GM12878 (cell line): ENCODE measurements around the gene TMBIM6. TPM values are rescaled to one million over a fixed set of nuclear protein-coding genes. Genes with fewer than 3 reads are reported as not detected.
A peak's percentile ranks its signal among the peaks of the same experiment; 100 is the strongest.

Source experiments
- ATAC-seq: fragments of 200-7000 bp; cut with Tn5 transposase; 3 replicates; pipeline ENCODE4 v1.9.1; 2020; ENCODE audit warnings: mild to moderate bottlenecking, moderate library complexity
- BruUV-seq: library from RNA; stranded (reverse); fragments of 400-500 nt; replicated peaks from 2 replicates; lab custom pipeline; 2021; lab: Mats Ljungman, UMichigan
- CTCF ChIA-PET: fragments of 300-600 bp; sonication (Branson Sonifier 250); formaldehyde crosslinking; extraction: SDS; loops from one replicate; lab custom pipeline; 2021; ENCODE audit warnings: inconsistent platforms; lab: Yijun Ruan, JAX
- POLR2A ChIA-PET: fragments of 350-600 bp; formaldehyde crosslinking; extraction: SDS; loops from one replicate; lab custom pipeline; 2021; ENCODE audit warnings: inconsistent platforms; lab: Charles Lee
- RAD21 ChIA-PET: fragments of 300-600 bp; sonication (Branson Sonifier 250); formaldehyde crosslinking; loops from one replicate; lab custom pipeline; 2023; ENCODE audit warnings: antibody characterized with exemption; ENCODE audit not compliant: unreplicated experiment; lab: Charles Lee
- SMC1A ChIA-PET: fragments of 300-600 bp; sonication (Branson Sonifier 250); formaldehyde crosslinking; loops from one replicate; lab custom pipeline; 2023; ENCODE audit not compliant: unreplicated experiment, uncharacterized antibody; lab: Charles Lee
- DNase-seq: peaks from one replicate; pipeline ENCODE4 v3.0.0-alpha.2; 2011; ENCODE audit warnings: low read depth, low spot score
- FAIRE-seq: peaks from 3 replicates; lab custom pipeline; 2011; peaks lifted over from hg19 to GRCh38; lab: Jason Lieb, UNC
- H2AFZ ChIP-seq: 2 replicates; pipeline ENCODE4 v1.6.0; 2011; ENCODE audit warnings: low read depth, low read length, control low read depth; ENCODE audit not compliant: control insufficient read depth
- H3K27ac ChIP-seq: 2 replicates; pipeline ENCODE4 v1.5.1; 2011; ENCODE audit warnings: control low read depth; ENCODE audit not compliant: control insufficient read depth, insufficient read depth
- H3K27me3 ChIP-seq, 2 experiments: replicated peaks in 1 of 2; 2 replicates each; pipeline versions ENCODE4 v1.6.0 to v1.6.1; 2011; ENCODE audit warnings: low read length in 1 of 2; ENCODE audit not compliant: control insufficient read depth in 2 of 2, insufficient read depth in 2 of 2
- H3K36me3 ChIP-seq, 2 experiments: 2 replicates each; pipeline ENCODE4 v1.5.1; 2011; ENCODE audit warnings: low read length in 1 of 2; ENCODE audit not compliant: control insufficient read depth in 2 of 2, insufficient read depth in 2 of 2
- H3K4me1 ChIP-seq: 2 replicates; pipeline ENCODE4 v1.6.1; 2011; ENCODE audit warnings: mild to moderate bottlenecking, low read length, moderate library complexity, mixed read lengths; ENCODE audit not compliant: control insufficient read depth, insufficient read depth
- H3K4me2 ChIP-seq: 2 replicates; pipeline ENCODE4 v1.6.0; 2011; ENCODE audit warnings: control low read depth; ENCODE audit not compliant: control insufficient read depth, insufficient read depth
- H3K4me3 ChIP-seq: fragments of 200-600 bp; sonication (generic); 2 replicates; pipeline ENCODE4 v1.5.1; 2016
- H3K79me2 ChIP-seq: 2 replicates; pipeline ENCODE4 v1.6.0; 2011; ENCODE audit warnings: low read length; ENCODE audit not compliant: control insufficient read depth, insufficient read depth
- H3K9ac ChIP-seq: 2 replicates; pipeline ENCODE4 v1.8.0; 2011; ENCODE audit warnings: low read length, control low read depth, mixed read lengths; ENCODE audit not compliant: control insufficient read depth, insufficient read depth
- H3K9me3 ChIP-seq: replicated peaks from 3 replicates; pipeline ENCODE4 v1.5.1; 2011; ENCODE audit warnings: mild to moderate bottlenecking, low read length; ENCODE audit not compliant: control insufficient read depth, insufficient read depth
- H4K20me1 ChIP-seq: 2 replicates; pipeline ENCODE4 v1.6.0; 2011; ENCODE audit not compliant: control insufficient read depth, insufficient read depth
- ATF7 ChIP-seq: fragments of 450-650 bp; IDR thresholded peaks from 2 replicates; pipeline ENCODE4 v1.6.1; 2016; ENCODE audit warnings: low read depth, mild to moderate bottlenecking
- CEBPB ChIP-seq, 2 experiments: fragments of 150-350 bp in 1 of 2; IDR thresholded peaks; 2 replicates each; pipeline ENCODE4 v1.6.1; 2012 to 2014; ENCODE audit warnings: low read depth in 2 of 2, low read length in 2 of 2, borderline replicate concordance in 1 of 2, inconsistent platforms in 1 of 2
- EED ChIP-seq: sonication (generic); IDR thresholded peaks from 2 replicates; pipeline ENCODE4 v1.6.1; 2016; ENCODE audit warnings: antibody characterized with exemption, low read depth
- FOXK2 ChIP-seq: fragments of 450-650 bp; IDR thresholded peaks from 2 replicates; pipeline ENCODE4 v1.6.1; 2017; ENCODE audit warnings: mild to moderate bottlenecking, moderate library complexity
- IKZF1 ChIP-seq: fragments of 450-650 bp; conservative IDR thresholded peaks from 2 replicates; pipeline ENCODE4 v1.6.1; 2017; ENCODE audit warnings: antibody characterized with exemption, mild to moderate bottlenecking
- JUND ChIP-seq: IDR thresholded peaks from 2 replicates; pipeline ENCODE4 v1.6.1; 2012; ENCODE audit warnings: low read depth, mild to moderate bottlenecking, low read length, improper control_type of control experiment, moderate library complexity
- MEF2B ChIP-seq: fragments of 450-650 bp; IDR thresholded peaks from 2 replicates; pipeline ENCODE4 v1.6.1; 2018; ENCODE audit warnings: mild to moderate bottlenecking, moderate library complexity; ENCODE audit not compliant: partially characterized antibody, poor library complexity, severe bottlenecking
- MLLT1 ChIP-seq: fragments of 450-650 bp; IDR thresholded peaks from 2 replicates; pipeline ENCODE4 v1.6.1; 2016; ENCODE audit warnings: mild to moderate bottlenecking
- MXI1 ChIP-seq: fragments of 150-350 bp; IDR thresholded peaks from 2 replicates; pipeline ENCODE4 v1.6.1; 2011; ENCODE audit warnings: low read depth, mild to moderate bottlenecking, inconsistent platforms, low read length, improper control_type of control experiment
- NFXL1 ChIP-seq: fragments of 450-650 bp; IDR thresholded peaks from 2 replicates; pipeline ENCODE4 v1.6.1; 2017; ENCODE audit warnings: antibody characterized with exemption, mild to moderate bottlenecking, borderline replicate concordance
- PAX5 ChIP-seq: IDR thresholded peaks from 2 replicates; pipeline ENCODE4 v1.6.1; 2011; ENCODE audit warnings: low read depth, low read length, borderline replicate concordance
- PAX8 ChIP-seq: fragments of 450-650 bp; IDR thresholded peaks from 2 replicates; pipeline ENCODE4 v1.6.1; 2017; ENCODE audit warnings: mild to moderate bottlenecking, moderate library complexity
- RBBP5 ChIP-seq: fragments of 200-600 bp; sonication (generic); conservative IDR thresholded peaks from 2 replicates; pipeline ENCODE4 v1.6.1; 2016
- RUNX3 ChIP-seq: IDR thresholded peaks from 2 replicates; pipeline ENCODE4 v1.6.1; 2012; ENCODE audit warnings: low read length, inconsistent platforms
- SMC3 ChIP-seq: IDR thresholded peaks from 2 replicates; pipeline ENCODE4 v1.6.1; 2011; ENCODE audit warnings: low read length, improper control_type of control experiment, borderline replicate concordance
- SRF ChIP-seq, 2 experiments: IDR thresholded peaks; 2 replicates each; pipeline ENCODE4 v1.6.1; 2011; ENCODE audit warnings: low read depth in 2 of 2, low read length in 2 of 2, mild to moderate bottlenecking in 1 of 2, moderate library complexity in 1 of 2
- TCF3 ChIP-seq: IDR thresholded peaks from 2 replicates; pipeline ENCODE4 v1.6.1; 2012; ENCODE audit warnings: low read depth, mild to moderate bottlenecking, low read length, borderline replicate concordance; ENCODE audit not compliant: insufficient read depth
- YBX1 ChIP-seq: fragments of 450-650 bp; IDR thresholded peaks from 2 replicates; pipeline ENCODE4 v1.6.1; 2016; ENCODE audit warnings: antibody characterized with exemption
- YY1 ChIP-seq: IDR thresholded peaks from 2 replicates; pipeline ENCODE4 v1.6.1; 2011; ENCODE audit warnings: low read depth, mild to moderate bottlenecking, low read length
- ZSCAN29 ChIP-seq: fragments of 450-650 bp; IDR thresholded peaks from 2 replicates; pipeline ENCODE4 v1.6.1; 2017; ENCODE audit warnings: mild to moderate bottlenecking, moderate library complexity
- WGBS: methylation state at CpG from one replicate; pipeline ENCODE4 v1.1.6; 2016; ENCODE audit warnings: low lambda C conversion rate; ENCODE audit not compliant: insufficient replicate concordance, insufficient coverage; ENCODE audit errors: missing lambda C conversion rate; 5-methylcytosine and 5-hydroxymethylcytosine counted together
- in situ Hi-C: fragments of 300-500 bp; cut with MboI; formaldehyde crosslinking; loops from 9 replicates; pipeline ENCODE4 v1.14.3; 2018; ENCODE audit warnings: mixed read lengths
- intact Hi-C: fragments of 100-400 bp; cut with micrococcal nuclease; formaldehyde crosslinking; loops from one replicate; pipeline ENCODE4 v1.14.2; 2022; ENCODE audit not compliant: unreplicated experiment
- polyA plus RNA-seq, 11 experiments: library from polyadenylated mRNA; depleted of rRNA in 4 of 11; unstranded in 6 of 11; stranded (reverse) in 5 of 11; fragments of >200 nt; fragmentation: Nextera tagmentation in 4 of 11; fragmentation: Illumina TruSeq in 1 of 11; extraction: Ambion mirVana in 4 of 11; extraction: Trizol in 1 of 11; gene quantifications; 1 replicate in 1 of 11; 2 replicates in 10 of 11; pipeline versions ENCODE4 v1.2.1 to v1.2.3, GENCODE V29; 2011 to 2016; ENCODE audit warnings: inconsistent platforms in 2 of 11, missing spikeins in 2 of 11, low read depth in 1 of 11
- total RNA-seq, 4 experiments: library from RNA; depleted of rRNA in 3 of 4; stranded (reverse); fragments of >200 nt in 3 of 4; fragmentation: Illumina TruSeq in 1 of 4; extraction: Trizol in 1 of 4; gene quantifications; 2 replicates each; pipeline versions ENCODE4 v1.2.1 to v1.2.3, GENCODE V29; 2013 to 2021

TMBIM6 gene
- total and polyA plus RNA-seq, 10 of the 15 experiments (the other 5 are each of a cell fraction or from before 2014, with no cell fraction given) = 224 to 1,192 (median 379) TPM

GRCh38 chr12:49705479-49706134, 35.8 kb upstream of the TMBIM6 start (continued):
- TF ChIP-seq ATF7 (no peak), CEBPB (IDR thresholded peaks at IDR 0.05; ENCODE audit: borderline replicate concordance in 1 of 2, low read depth in 2 of 2, low read length in 2 of 2) (no peak), ZSCAN29 (no peak), RUNX3 (peak; percentile 24), FOXK2 (no peak), YBX1 (no peak)

GRCh38 chr12:49706351-49707127, 34.8 kb upstream of the TMBIM6 start:
- in situ Hi-C loops = loop anchor here (5.0 kb wide), 1 partner anchor 64 kb away; no protein-coding TSS in a partner anchor
- Histone ChIP-seq H4K20me1 (no peaks in the 10 kb centered on the region), H2AFZ (peak overlapping the region; percentile 46), H3K27ac (peak overlapping the region; percentile 82), H3K9ac (peak overlapping the region; percentile 88), H3K9me3 (no peaks in the 10 kb centered on the region), H3K27me3 (peaks cover 0 to 2% of the 10 kb centered on the region in 2 experiments; a peak in 1 of 4 replicates), H3K4me1 (peaks cover 25% of the 10 kb centered on the region), H3K36me3 (no peaks in the 10 kb centered on the region), H3K4me3 (peak overlapping the region; percentile 96), H3K79me2 (peaks cover 57% of the 10 kb centered on the region), H3K4me2 (peak overlapping the region; percentile 93)
- ChIA-PET CTCF (interaction anchor here (0.6 to 17.7 kb wide), 13 partner anchors 9 to 98 kb away, joined by 3 to 486 read pairs (median 5); partner anchors contain the start of genes PRPF40B and TMBIM6), SMC1A (interaction anchor here (0.6 to 13.8 kb wide), 12 partner anchors 12 to 125 kb away, joined by 3 to 191 read pairs (median 24); partner anchors contain the start of gene TMBIM6), RAD21 (interaction anchor here (0.6 to 9.7 kb wide), 16 partner anchors 9 to 348 kb away, joined by 3 to 167 read pairs (median 18); partner anchors contain the start of gene TMBIM6), POLR2A (interaction anchor here (1.1 to 7.2 kb wide), 11 partner anchors 17 to 82 kb away, joined by 3 to 166 read pairs (median 34); partner anchors contain the start of genes PRPF40B and TMBIM6)
- no TSS peak for BruUV-seq
- under 1% methylated on average over 28 of the region's 43 CpGs for WGBS
- intact Hi-C loops = loop anchor here (1.0 to 5.0 kb wide), 6 partner anchors 34 to 339 kb away; partner anchors contain the start of genes MCRS1, SPATS2 and TMBIM6
- ATAC-seq (peak; percentile 24), DNase-seq (no peak), FAIRE-seq (no peak)
- TF ChIP-seq JUND (no peak), EED (peak; percentile 28; the same call in 1 of the 2 replicates), PAX5 (no peak), RBBP5 (no peak), YY1 (no peak), NFXL1 (no peak), TCF3 (no peak), IKZF1 (0 out of 2 replicates have a peak, but pooled peaks have one; percentile 0), PAX8 (no peak), MEF2B (no peak), SRF (IDR thresholded peaks at IDR 0.05; ENCODE audit: low read depth in 2 of 2, low read length in 2 of 2) (no peak), SMC3 (no peak), MXI1 (no peak; the same call in 1 of the 2 replicates), MLLT1 (peak; percentile 24; the same call in 1 of the 2 replicates)
